RWPE2 (cell line): ENCODE data around the gene INTS2.
"Not testable (repeated sequence)": the region's sequence is repeated elsewhere in the genome, so short reads cannot be mapped to it uniquely, and the experiment has no call there.

ENCODE experiments used
- ATAC-seq: fragments of 200-7000 bp; cut with Tn5 transposase; 3 replicates; pipeline ENCODE4 v1.9.1; 2021; ENCODE audit warnings: low read depth
- DNase-seq: peaks from one replicate; pipeline ENCODE4 v3.0.0-alpha.2; 2020; ENCODE audit warnings: low spot score
- H3K27ac ChIP-seq: fragments of 450-650 bp; 2 replicates; pipeline ENCODE4 v1.5.1; 2017; ENCODE audit warnings: mild to moderate bottlenecking; ENCODE audit not compliant: poor library complexity, severe bottlenecking
- H3K27me3 ChIP-seq: fragments of 250-450 bp; sonication (Bioruptor Pico); 2 replicates; pipeline ENCODE4 v1.5.1; 2021; ENCODE audit warnings: mild to moderate bottlenecking, moderate library complexity; ENCODE audit not compliant: insufficient read depth, poor library complexity, severe bottlenecking
- H3K36me3 ChIP-seq: fragments of 250-450 bp; sonication (Bioruptor Pico); 2 replicates; pipeline ENCODE4 v1.5.1; 2020; ENCODE audit warnings: low read depth, mild to moderate bottlenecking, moderate library complexity
- H3K4me1 ChIP-seq: fragments of 250-450 bp; sonication (Bioruptor Pico); 2 replicates; pipeline ENCODE4 v1.5.1; 2021; ENCODE audit warnings: mild to moderate bottlenecking, moderate library complexity; ENCODE audit not compliant: insufficient read depth, poor library complexity, severe bottlenecking
- H3K4me3 ChIP-seq: fragments of 250-450 bp; sonication (Bioruptor Pico); 2 replicates; pipeline ENCODE4 v1.5.1; 2021; ENCODE audit warnings: mild to moderate bottlenecking, moderate library complexity; ENCODE audit not compliant: severe bottlenecking
- H3K9me3 ChIP-seq: fragments of 250-450 bp; sonication (Bioruptor Pico); 2 replicates; pipeline ENCODE4 v1.5.1; 2021; ENCODE audit warnings: mild to moderate bottlenecking, moderate library complexity; ENCODE audit not compliant: severe bottlenecking
- TF ChIP-seq, protein P1 (sequence below): fragments of 450-650 bp; IDR thresholded peaks from one replicate; pipeline ENCODE4 v1.5.1; 2017; ENCODE audit warnings: mild to moderate bottlenecking, moderate library complexity; ENCODE audit not compliant: poor library complexity, severe bottlenecking

The INTS2 gene

DNA sequence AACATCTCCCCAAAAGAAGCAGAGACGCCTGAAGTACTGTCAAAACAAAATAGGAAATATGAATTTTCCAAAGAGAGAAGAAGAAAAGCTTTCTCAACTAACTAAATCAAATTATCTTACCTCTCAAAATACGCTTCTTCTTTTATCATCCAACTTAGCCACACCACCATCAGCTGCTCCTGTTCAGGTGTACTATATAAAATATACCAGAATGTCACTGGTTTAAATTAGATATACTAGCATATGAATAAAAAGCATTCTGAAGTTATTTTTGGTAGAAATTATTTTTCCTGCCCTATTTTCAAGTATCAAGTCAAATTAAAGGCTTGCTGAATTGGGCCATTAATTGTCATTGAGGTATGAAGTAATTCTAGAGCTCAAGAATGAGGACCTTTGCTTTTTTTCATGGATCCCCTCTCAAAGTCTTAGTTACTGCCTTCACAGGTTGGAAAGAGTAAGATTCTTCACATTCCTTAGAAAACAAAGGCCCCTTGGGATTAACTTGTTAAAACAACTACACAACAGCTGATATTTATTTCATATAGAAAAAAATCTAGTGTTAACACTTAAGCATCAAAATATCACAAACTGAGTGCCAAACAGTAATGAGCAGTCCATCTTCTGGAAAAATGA, 30.1 kb downstream of the INTS2 start:
- H3K4me3 ChIP-seq: no peak overlapping the region
- ATAC-seq (no peak), DNase-seq (no peak)
- H3K36me3 ChIP-seq: peaks cover 86% of the 10 kb centered on the region
- H3K9me3 ChIP-seq: no peaks in the 10 kb centered on the region
- no peak overlapping the region for H3K27ac ChIP-seq
- H3K27me3 ChIP-seq: no peaks in the 10 kb centered on the region
- TF ChIP-seq, protein P1, sequence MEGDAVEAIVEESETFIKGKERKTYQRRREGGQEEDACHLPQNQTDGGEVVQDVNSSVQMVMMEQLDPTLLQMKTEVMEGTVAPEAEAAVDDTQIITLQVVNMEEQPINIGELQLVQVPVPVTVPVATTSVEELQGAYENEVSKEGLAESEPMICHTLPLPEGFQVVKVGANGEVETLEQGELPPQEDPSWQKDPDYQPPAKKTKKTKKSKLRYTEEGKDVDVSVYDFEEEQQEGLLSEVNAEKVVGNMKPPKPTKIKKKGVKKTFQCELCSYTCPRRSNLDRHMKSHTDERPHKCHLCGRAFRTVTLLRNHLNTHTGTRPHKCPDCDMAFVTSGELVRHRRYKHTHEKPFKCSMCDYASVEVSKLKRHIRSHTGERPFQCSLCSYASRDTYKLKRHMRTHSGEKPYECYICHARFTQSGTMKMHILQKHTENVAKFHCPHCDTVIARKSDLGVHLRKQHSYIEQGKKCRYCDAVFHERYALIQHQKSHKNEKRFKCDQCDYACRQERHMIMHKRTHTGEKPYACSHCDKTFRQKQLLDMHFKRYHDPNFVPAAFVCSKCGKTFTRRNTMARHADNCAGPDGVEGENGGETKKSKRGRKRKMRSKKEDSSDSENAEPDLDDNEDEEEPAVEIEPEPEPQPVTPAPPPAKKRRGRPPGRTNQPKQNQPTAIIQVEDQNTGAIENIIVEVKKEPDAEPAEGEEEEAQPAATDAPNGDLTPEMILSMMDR: no peak
- no peaks in the 10 kb centered on the region for H3K4me1 ChIP-seq

DNA sequence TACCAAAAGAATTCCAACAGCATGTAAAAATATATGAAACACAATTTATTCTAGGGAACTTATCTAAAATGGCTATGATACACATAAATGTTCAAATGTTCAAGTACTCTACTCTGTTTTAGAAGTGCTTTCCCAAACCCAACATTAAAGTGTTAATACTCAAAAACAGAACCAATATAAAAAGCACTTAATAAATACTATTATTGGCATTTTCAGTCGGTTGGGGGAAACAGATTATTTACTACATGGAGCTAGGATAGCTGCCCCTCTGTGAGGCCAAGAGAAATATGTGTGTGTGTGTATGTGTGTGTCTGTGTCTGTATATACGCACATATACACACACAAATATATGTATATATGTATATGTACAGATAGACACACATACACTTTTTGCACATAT, 32.4 kb downstream of the INTS2 start:
- Histone ChIP-seq H3K9me3 (no peaks in the 10 kb centered on the region), H3K4me3 (no peak overlapping the region), H3K27ac (no peak overlapping the region), H3K27me3 (no peaks in the 10 kb centered on the region), H3K36me3 (peaks cover 86% of the 10 kb centered on the region), H3K4me1 (no peaks in the 10 kb centered on the region)
- TF ChIP-seq, protein P1: no peak
- ATAC-seq (no peak), DNase-seq (no peak)

DNA sequence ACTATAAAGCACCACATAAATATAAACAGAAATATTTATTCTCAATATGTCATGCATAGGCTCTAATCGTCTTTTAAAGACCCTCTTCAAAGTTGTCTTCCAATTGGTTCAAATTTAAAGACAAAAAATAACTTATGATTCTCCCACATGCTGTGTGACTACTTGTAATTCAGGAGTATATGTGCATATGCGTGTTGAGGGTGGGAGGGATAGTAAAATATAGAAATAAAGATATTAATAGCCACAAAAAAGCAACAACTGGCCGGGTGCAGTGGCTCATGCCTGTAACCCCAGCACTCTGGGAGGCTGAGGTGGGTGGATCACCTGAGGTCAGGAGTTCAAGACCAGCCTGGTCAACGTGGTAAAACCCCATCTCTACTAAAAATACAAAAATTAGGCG, 33.5 kb downstream of the INTS2 start:
- not testable (repeated sequence) for H3K4me3 ChIP-seq, ATAC-seq

DNA sequence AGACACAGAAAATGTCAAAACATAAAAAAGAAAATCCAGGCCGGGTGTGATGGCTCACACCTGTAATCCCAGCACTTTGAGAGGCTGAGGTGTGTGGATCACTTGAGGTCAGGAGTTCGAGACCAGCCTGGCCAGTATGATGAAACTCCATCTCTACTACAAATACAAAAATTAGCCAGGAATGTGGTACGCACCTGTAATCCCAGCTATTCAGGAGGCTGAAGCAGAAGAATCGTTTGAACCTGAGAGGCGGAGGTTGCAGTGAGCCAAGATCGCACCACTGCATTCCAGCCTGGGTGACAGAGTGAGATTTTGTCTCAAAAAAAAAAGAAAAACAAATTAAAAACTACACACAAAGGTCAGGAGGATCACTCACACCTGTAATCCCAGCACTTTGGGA, 40.0 kb downstream of the INTS2 start:
- not testable (repeated sequence) for DNase-seq, H3K27ac ChIP-seq, H3K4me3 ChIP-seq, H3K27me3 ChIP-seq, H3K9me3 ChIP-seq, H3K4me1 ChIP-seq, ATAC-seq
- H3K36me3 ChIP-seq: peaks cover 81% of the 10 kb centered on the region

More for the DNA sequence above, 33.5 kb downstream of the INTS2 start:
- DNase-seq, H3K27me3 ChIP-seq, H3K4me1 ChIP-seq, H3K9me3 ChIP-seq, H3K27ac ChIP-seq: not testable (repeated sequence)
- peaks cover 87% of the 10 kb centered on the region for H3K36me3 ChIP-seq

DNA sequence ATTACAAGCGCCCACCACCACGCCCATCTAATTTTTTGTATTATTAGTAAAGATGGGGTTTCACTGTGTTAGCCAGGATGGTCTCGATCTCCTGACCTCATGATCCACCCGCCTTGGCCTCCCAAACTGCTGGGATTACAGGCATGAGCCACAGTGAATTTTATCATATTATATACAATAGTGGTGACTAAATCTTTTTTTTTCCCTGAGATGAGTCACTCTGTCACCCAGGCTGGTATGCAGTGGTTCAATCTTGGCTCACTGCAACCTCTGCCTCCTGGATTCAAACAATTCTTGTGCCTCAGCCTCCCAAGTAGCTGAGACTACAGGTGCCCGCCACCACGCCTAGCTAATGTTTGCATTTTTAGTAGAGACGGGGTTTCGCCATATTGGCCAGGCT, 41.9 kb downstream of the INTS2 start:
- DNase-seq, H3K27me3 ChIP-seq, H3K4me1 ChIP-seq, H3K4me3 ChIP-seq, H3K9me3 ChIP-seq, H3K27ac ChIP-seq: not testable (repeated sequence)
- peak; percentile 58; the same call in 1 of the 3 replicates for ATAC-seq
- H3K36me3 ChIP-seq: peaks cover 83% of the 10 kb centered on the region

DNA sequence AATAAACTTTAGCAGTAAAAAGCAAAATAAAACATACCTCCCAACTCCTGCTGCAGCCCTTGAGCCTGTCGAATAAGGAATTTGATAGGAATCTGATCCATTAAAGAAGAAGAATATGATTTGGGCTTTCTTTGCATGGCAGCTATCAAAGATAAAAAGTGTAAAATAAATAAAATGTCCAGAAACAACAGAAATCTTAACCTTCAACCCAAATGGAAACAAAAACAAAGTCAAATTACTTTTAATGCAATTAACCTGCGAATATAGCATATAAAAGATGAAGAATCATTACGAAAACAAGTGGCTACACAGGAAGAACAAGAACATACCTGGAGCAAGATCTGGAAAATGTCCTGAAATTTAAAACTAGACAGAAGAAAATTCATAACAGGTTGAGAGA, 42.9 kb downstream of the INTS2 start:
- H3K27ac ChIP-seq: no peak overlapping the region
- no peaks in the 10 kb centered on the region for H3K9me3 ChIP-seq
- ATAC-seq: no peak
- TF ChIP-seq, protein P1: no peak
- H3K4me3 ChIP-seq: no peak overlapping the region
- H3K27me3 ChIP-seq: no peaks in the 10 kb centered on the region
- H3K36me3 ChIP-seq: peaks cover 82% of the 10 kb centered on the region
- DNase-seq: no peak
- H3K4me1 ChIP-seq: no peaks in the 10 kb centered on the region
